ENCODE results near the gene GAREM2. TPM values are rescaled to one million over a fixed set of nuclear protein-coding genes. Genes with fewer than 3 reads are reported as not detected.
"Not testable (repeated sequence)": the region's sequence is repeated elsewhere in the genome, so short reads cannot be mapped to it uniquely, and the experiment has no call there.

The GAREM2 gene
- total RNA-seq, 1 experiment from 2014 or later: 0.96 TPM

DNA sequence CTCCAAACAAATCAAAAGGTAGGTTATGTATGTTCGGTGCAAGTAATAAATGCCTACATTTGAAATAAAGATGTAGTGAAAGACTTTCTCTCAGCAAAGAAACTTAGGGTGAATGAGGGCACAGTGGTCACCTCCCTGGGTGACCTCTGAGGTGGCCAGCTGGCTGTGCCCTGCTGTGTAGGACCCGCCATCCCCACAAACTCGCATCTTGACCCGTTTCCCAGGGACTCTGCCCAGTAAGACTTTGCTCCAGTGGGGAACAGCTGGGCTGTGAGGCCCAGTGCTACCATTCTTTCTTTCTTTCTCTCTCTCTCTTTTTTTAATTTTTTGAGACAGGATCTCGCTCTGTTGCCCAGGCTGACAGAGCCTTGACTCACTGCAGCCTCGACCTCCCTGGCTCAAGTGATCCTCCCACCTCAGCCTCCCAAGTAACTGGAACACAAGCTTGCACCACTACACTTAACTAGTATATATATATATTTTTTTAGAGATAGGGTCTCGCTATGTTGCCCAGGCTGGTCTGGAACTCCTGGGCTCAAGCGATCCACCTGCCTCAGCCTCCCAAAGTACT, 8.2 kb upstream of the GAREM2 start:
- intact Hi-C loops (cut with micrococcal nuclease; ENCODE audit: unreplicated experiment): no loop called here
- POLR2A ChIA-PET (ENCODE audit: unreplicated experiment): no interaction called here
- H3K4me3 ChIP-seq: no peak overlapping the region
- no peak overlapping the region for H2AFZ ChIP-seq
- no TSS peak for BruUV-seq (replicated peaks)
- no peaks in the 10 kb centered on the region for H3K36me3 ChIP-seq (ENCODE audit: low read depth)
- H3F3A ChIP-seq (ENCODE audit: insufficient read depth, low read depth): no peaks in the 10 kb centered on the region
- no peaks in the 10 kb centered on the region for H3K9me3 ChIP-seq (ENCODE audit: insufficient read depth, low read depth)
- no peaks in the 10 kb centered on the region for H4K20me1 ChIP-seq (ENCODE audit: insufficient read depth)
- CTCF ChIA-PET: interaction anchor here (0.7 kb wide), 1 partner anchor 14 kb away, joined by 4 read pairs; no protein-coding TSS in a partner anchor
- H3K27me3 ChIP-seq (ENCODE audit: insufficient read depth, low read depth): no peaks in the 10 kb centered on the region
- TF ChIP-seq EZH2 (IDR thresholded peaks at IDR 0.05; ENCODE audit: low read depth): no peak
- no peak overlapping the region for H3K27ac ChIP-seq
- H3K9me2 ChIP-seq (ENCODE audit: insufficient read depth): no peaks in the 10 kb centered on the region
- H3K79me2 ChIP-seq (ENCODE audit: low read depth): no peaks in the 10 kb centered on the region
- H3K4me2 ChIP-seq: no peak overlapping the region
- no peak for DNase-seq
- H3K4me1 ChIP-seq (replicated peaks; ENCODE audit: insufficient read depth): no peaks in the 10 kb centered on the region

DNA sequence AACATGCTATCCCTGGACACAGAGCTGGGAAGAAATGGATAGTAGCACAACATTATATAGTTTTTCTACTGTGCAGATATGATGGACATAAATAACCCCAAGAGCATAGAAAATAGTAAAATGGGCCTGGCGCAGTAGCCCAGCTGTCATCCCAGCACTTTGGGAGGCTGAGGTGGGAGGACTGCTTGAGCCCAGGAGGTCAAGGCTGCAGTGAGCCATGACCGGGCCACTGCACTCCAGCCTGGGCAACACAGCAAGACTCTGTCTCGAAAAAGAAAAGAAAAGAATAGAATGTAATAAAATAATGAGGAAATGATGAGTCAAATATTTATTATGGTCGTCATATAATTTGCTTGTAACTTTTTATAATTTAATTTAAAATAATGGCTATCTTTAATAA, 7.5 kb upstream of the GAREM2 start:
- Histone ChIP-seq H3K36me3 (ENCODE audit: low read depth) (no peaks in the 10 kb centered on the region), H4K20me1 (ENCODE audit: insufficient read depth) (no peaks in the 10 kb centered on the region), H3K4me2 (no peak overlapping the region), H3K9me2 (ENCODE audit: insufficient read depth) (no peaks in the 10 kb centered on the region), H3K4me1 (replicated peaks; ENCODE audit: insufficient read depth) (no peaks in the 10 kb centered on the region), H2AFZ (no peak overlapping the region), H3K4me3 (no peak overlapping the region), H3K27ac (no peak overlapping the region), H3K79me2 (ENCODE audit: low read depth) (no peaks in the 10 kb centered on the region), H3F3A (ENCODE audit: insufficient read depth, low read depth) (no peaks in the 10 kb centered on the region), H3K27me3 (ENCODE audit: insufficient read depth, low read depth) (no peaks in the 10 kb centered on the region), H3K9me3 (ENCODE audit: insufficient read depth, low read depth) (no peaks in the 10 kb centered on the region)
- ChIA-PET CTCF (interaction anchor here (0.6 to 0.7 kb wide), 3 partner anchors 15 to 771 kb away, joined by 4 to 8 read pairs (median 7); partner anchors contain the start of gene ASXL2), POLR2A (ENCODE audit: unreplicated experiment) (no interaction called here)
- BruUV-seq (replicated peaks): no TSS peak
- TF ChIP-seq, protein P1, sequence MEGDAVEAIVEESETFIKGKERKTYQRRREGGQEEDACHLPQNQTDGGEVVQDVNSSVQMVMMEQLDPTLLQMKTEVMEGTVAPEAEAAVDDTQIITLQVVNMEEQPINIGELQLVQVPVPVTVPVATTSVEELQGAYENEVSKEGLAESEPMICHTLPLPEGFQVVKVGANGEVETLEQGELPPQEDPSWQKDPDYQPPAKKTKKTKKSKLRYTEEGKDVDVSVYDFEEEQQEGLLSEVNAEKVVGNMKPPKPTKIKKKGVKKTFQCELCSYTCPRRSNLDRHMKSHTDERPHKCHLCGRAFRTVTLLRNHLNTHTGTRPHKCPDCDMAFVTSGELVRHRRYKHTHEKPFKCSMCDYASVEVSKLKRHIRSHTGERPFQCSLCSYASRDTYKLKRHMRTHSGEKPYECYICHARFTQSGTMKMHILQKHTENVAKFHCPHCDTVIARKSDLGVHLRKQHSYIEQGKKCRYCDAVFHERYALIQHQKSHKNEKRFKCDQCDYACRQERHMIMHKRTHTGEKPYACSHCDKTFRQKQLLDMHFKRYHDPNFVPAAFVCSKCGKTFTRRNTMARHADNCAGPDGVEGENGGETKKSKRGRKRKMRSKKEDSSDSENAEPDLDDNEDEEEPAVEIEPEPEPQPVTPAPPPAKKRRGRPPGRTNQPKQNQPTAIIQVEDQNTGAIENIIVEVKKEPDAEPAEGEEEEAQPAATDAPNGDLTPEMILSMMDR (conservative IDR thresholded peaks at IDR 0.05): no peak
- no peak for TF ChIP-seq EZH2 (IDR thresholded peaks at IDR 0.05; ENCODE audit: low read depth)
- intact Hi-C loops (cut with micrococcal nuclease; ENCODE audit: unreplicated experiment): no loop called here
- DNase-seq: no peak

DNA sequence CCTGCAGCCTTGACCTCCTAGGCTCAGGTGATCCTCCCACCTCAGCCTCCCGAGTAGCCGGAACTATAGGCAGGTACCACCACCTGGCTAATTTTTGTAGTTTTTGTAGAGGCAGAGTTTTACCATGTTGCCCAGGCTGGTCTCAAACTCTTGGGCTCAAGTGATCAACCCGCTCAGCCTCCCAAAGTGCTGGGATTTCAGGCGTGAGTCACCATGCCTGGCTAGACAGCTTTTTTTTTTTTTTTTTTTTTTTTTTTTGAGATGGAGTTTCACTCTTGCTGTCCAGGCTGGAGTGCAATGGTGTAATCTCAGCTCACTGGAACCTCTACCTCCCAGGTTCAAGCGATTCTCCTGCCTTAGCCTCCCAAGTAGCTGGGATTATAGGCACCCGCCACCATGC, 6.3 kb upstream of the GAREM2 start:
- H3K4me3 ChIP-seq; DNase-seq; BruUV-seq (replicated peaks); H2AFZ ChIP-seq; H3K36me3 ChIP-seq (ENCODE audit: low read depth); H3K4me1 ChIP-seq (replicated peaks; ENCODE audit: insufficient read depth); H4K20me1 ChIP-seq (ENCODE audit: insufficient read depth); H3K4me2 ChIP-seq; H3K79me2 ChIP-seq (ENCODE audit: low read depth); H3K9me3 ChIP-seq (ENCODE audit: insufficient read depth, low read depth); H3K27me3 ChIP-seq (ENCODE audit: insufficient read depth, low read depth); H3K27ac ChIP-seq; intact Hi-C loops (cut with micrococcal nuclease; ENCODE audit: unreplicated experiment); H3K9me2 ChIP-seq (ENCODE audit: insufficient read depth); H3F3A ChIP-seq (ENCODE audit: insufficient read depth, low read depth): not testable (repeated sequence)
- ChIA-PET CTCF (interaction anchor here (0.6 kb wide), 3 partner anchors 25 to 166 kb away, joined by 4 to 6 read pairs (median 6); no protein-coding TSS in a partner anchor), POLR2A (ENCODE audit: unreplicated experiment) (interaction anchor here (0.6 kb wide), 1 partner anchor 674 kb away, joined by 5 read pairs; no protein-coding TSS in a partner anchor)

DNA sequence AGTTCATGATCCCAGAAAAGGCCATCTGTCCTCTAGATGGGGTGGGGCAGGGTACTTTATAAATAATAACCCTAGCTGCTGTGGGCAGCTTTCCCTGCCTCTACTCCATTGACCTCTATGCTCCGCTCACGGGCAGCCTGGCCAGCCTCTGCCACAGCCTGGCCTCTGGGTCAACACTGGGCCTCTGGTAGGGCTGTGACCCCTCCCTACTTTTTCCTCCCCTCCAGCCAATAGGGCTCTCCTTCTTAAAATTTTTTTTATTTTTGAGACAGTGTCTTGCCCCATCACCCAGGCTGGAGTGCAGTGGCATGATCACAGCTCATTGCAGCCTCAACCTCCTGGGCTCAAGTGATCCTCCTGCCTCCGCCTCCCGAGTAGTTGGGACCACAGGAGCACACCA, 4.1 kb upstream of the GAREM2 start:
- ChIA-PET CTCF (interaction anchor here (0.7 kb wide), 1 partner anchor 84 kb away, joined by 9 read pairs; no protein-coding TSS in a partner anchor), POLR2A (ENCODE audit: unreplicated experiment) (no interaction called here)
- Histone ChIP-seq H3K79me2 (ENCODE audit: low read depth) (no peaks in the 10 kb centered on the region), H3K27me3 (ENCODE audit: insufficient read depth, low read depth) (no peaks in the 10 kb centered on the region), H3F3A (ENCODE audit: insufficient read depth, low read depth) (peaks cover 6% of the 10 kb centered on the region; the same call in 1 of the 2 replicates), H2AFZ (no peak overlapping the region), H3K9me3 (ENCODE audit: insufficient read depth, low read depth) (no peaks in the 10 kb centered on the region), H3K9me2 (ENCODE audit: insufficient read depth) (no peaks in the 10 kb centered on the region), H3K4me3 (no peak overlapping the region), H4K20me1 (ENCODE audit: insufficient read depth) (no peaks in the 10 kb centered on the region), H3K36me3 (ENCODE audit: low read depth) (no peaks in the 10 kb centered on the region), H3K27ac (no peak overlapping the region), H3K4me2 (no peak overlapping the region), H3K4me1 (replicated peaks; ENCODE audit: insufficient read depth) (no peaks in the 10 kb centered on the region)
- DNase-seq: no peak
- TF ChIP-seq, protein P1 (conservative IDR thresholded peaks at IDR 0.05): no peak
- TF ChIP-seq EZH2 (IDR thresholded peaks at IDR 0.05; ENCODE audit: low read depth): no peak
- intact Hi-C loops (cut with micrococcal nuclease; ENCODE audit: unreplicated experiment): no loop called here
- no TSS peak for BruUV-seq (replicated peaks)

All from PC-9 (cell line).